ENCODE results near the gene BMAL1.

Gene BMAL1

GRCh38 chr11:13303668-13304649 is 26.4 kb downstream of the BMAL1 start:
- Histone ChIP-seq H3K27me3 (ENCODE audit: control insufficient read depth, low read length) (no peaks in the 10 kb centered on the region), H3K9me3 (ENCODE audit: control insufficient read depth, insufficient read depth, low read length) (no peaks in the 10 kb centered on the region), H3K27ac (ENCODE audit: low read depth, low read length) (no peak overlapping the region), H3K9me2 (replicated peaks; ENCODE audit: control insufficient read depth, low read length) (no peaks in the 10 kb centered on the region), H3K4me3 (ENCODE audit: low read length) (no peak overlapping the region), H3K4me2 (ENCODE audit: low read length) (no peak overlapping the region), H3K4me1 (ENCODE audit: control insufficient read depth, low read length) (no peaks in the 10 kb centered on the region), H3K79me2 (ENCODE audit: control insufficient read depth, low read length) (no peaks in the 10 kb centered on the region), H4K20me1 (ENCODE audit: control insufficient read depth, insufficient read depth, low read depth, low read length) (no peaks in the 10 kb centered on the region), H3F3A (ENCODE audit: control insufficient read depth, insufficient read depth) (no peaks in the 10 kb centered on the region), H3K36me3 (ENCODE audit: control insufficient read depth, low read length) (no peaks in the 10 kb centered on the region)
- TF ChIP-seq EZH2phosphoT487 (IDR thresholded peaks at IDR 0.05; ENCODE audit: borderline replicate concordance, low read length) (no peak), CTCF (IDR thresholded peaks at IDR 0.05; ENCODE audit: low read depth, low read length, poor library complexity, severe bottlenecking) (no peak)

GRCh38 chr11:13304655-13305335 is 27.2 kb downstream of the BMAL1 start:
- no peak overlapping the region for H3K4me3 ChIP-seq (ENCODE audit: low read length)
- H3F3A ChIP-seq (ENCODE audit: control insufficient read depth, insufficient read depth) = no peaks in the 10 kb centered on the region
- no peaks in the 10 kb centered on the region for H3K36me3 ChIP-seq (ENCODE audit: control insufficient read depth, low read length)
- no peaks in the 10 kb centered on the region for H3K27me3 ChIP-seq (ENCODE audit: control insufficient read depth, low read length)
- H3K9me2 ChIP-seq (replicated peaks; ENCODE audit: control insufficient read depth, low read length) = no peaks in the 10 kb centered on the region
- H3K79me2 ChIP-seq (ENCODE audit: control insufficient read depth, low read length) = no peaks in the 10 kb centered on the region
- H3K27ac ChIP-seq (ENCODE audit: low read depth, low read length) = no peak overlapping the region
- H3K4me2 ChIP-seq (ENCODE audit: low read length) = no peak overlapping the region
- no peak for TF ChIP-seq CTCF (IDR thresholded peaks at IDR 0.05; ENCODE audit: low read depth, low read length, poor library complexity, severe bottlenecking)
- no peak for TF ChIP-seq EZH2phosphoT487 (IDR thresholded peaks at IDR 0.05; ENCODE audit: borderline replicate concordance, low read length)
- H3K9me3 ChIP-seq (ENCODE audit: control insufficient read depth, insufficient read depth, low read length) = no peaks in the 10 kb centered on the region
- H4K20me1 ChIP-seq (ENCODE audit: control insufficient read depth, insufficient read depth, low read depth, low read length) = no peaks in the 10 kb centered on the region
- H3K4me1 ChIP-seq (ENCODE audit: control insufficient read depth, low read length) = no peaks in the 10 kb centered on the region

- Histone ChIP-seq H3K79me2 (ENCODE audit: control insufficient read depth, low read length) (no peaks in the 10 kb centered on the region), H3F3A (ENCODE audit: control insufficient read depth, insufficient read depth) (no peaks in the 10 kb centered on the region), H3K36me3 (ENCODE audit: control insufficient read depth, low read length) (no peaks in the 10 kb centered on the region), H3K27me3 (ENCODE audit: control insufficient read depth, low read length) (no peaks in the 10 kb centered on the region), H3K4me2 (ENCODE audit: low read length) (no peak overlapping the region), H3K9me3 (ENCODE audit: control insufficient read depth, insufficient read depth, low read length) (no peaks in the 10 kb centered on the region), H4K20me1 (ENCODE audit: control insufficient read depth, insufficient read depth, low read depth, low read length) (no peaks in the 10 kb centered on the region), H3K4me1 (ENCODE audit: control insufficient read depth, low read length) (no peaks in the 10 kb centered on the region), H3K27ac (ENCODE audit: low read depth, low read length) (no peak overlapping the region), H3K4me3 (ENCODE audit: low read length) (no peak overlapping the region), H3K9me2 (replicated peaks; ENCODE audit: control insufficient read depth, low read length) (no peaks in the 10 kb centered on the region)
- TF ChIP-seq CTCF (IDR thresholded peaks at IDR 0.05; ENCODE audit: low read depth, low read length, poor library complexity, severe bottlenecking) (no peak), EZH2phosphoT487 (IDR thresholded peaks at IDR 0.05; ENCODE audit: borderline replicate concordance, low read length) (no peak)
Observed at GRCh38 chr11:13308704-13309103, 31.1 kb downstream of the BMAL1 start.
